EH (cell line): Measurements from ENCODE around the gene GTF2H1.

Experiments used
- DNase-seq: peaks from one replicate; pipeline ENCODE4 v3.0.0-alpha.2; 2015; ENCODE audit warnings: low read depth

GTF2H1 gene

DNA sequence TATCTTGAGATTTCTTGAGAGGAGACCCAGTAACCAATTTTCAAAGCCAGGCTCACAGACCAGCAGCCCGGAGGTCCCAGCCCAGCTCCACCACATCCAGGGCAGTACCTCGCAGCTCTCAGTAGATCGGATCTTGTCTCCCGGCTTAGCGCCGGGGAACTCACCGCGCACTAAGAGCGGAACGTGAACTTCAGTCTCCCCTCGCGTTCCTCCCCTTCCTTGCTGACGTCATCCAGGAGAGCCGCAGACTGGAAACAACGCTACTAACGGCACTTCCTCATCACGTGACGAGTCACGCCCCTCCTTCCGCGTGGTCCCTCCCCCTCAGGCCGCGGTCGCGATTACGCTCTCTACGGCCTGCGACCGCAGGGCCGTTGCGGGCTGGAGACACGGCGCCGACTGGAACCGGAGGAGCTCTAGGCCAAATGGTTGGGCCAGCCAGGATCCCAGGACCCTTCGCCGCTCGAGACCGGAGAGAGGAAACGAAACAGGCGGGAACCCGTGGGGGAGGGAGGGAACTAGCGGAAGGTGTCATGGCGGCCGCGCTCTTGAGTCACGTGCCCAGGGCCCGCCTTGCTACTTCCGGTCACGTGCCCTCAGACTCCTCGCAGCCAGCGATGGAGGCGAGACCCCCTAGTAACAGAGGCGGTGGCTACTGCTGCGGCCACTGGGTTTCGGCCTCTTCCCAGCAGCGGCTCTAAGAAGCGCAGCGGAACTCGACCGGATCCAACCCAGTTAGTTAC, at the start of gene GTF2H1, which contains the start of gene HPS5:
Gene GTF2H1 (plus strand): TSS at position 599 of the 743 bp plus-strand sequence. CDS start 10,508 bp downstream, outside the sequence.
Gene HPS5 (minus strand): TSS at position 172 of the 743 bp plus-strand sequence. CDS start 4,282 bp downstream, outside the sequence.
- DNase-seq: peak; percentile 99

DNA sequence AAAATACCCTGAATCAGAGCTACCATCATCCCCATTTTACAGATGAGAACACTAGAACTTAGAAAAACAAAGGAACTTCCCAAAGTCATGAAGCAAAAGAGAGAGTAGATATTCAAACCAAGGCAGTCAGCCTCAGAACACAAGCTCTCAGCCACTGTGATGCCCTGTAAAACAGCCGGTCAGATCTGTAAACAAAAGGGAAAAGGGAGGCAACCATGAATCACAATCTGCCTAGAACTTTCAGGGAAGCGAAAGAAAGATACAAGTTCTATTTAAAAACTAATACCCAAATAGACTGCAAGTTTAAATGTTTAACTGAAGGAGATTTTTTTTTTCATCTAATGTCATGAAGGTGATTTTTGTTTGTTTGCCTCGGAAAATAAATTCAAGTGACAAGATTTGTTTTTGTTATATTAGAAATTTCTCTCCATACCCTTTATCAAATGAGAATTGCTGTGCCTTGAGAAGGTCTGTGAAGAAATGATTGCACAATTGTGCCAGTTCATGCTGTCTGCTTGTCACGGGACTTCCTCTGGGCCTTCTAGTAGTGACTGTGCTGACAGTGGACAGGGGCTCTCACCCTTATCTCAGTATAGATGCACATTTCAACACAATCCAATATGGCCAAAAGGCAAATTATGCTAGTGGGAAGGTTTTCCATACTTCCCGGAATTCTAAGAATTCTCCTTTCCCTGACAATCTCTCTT, 44.6 kb upstream of the GTF2H1 start:
- DNase-seq: no peak

DNA sequence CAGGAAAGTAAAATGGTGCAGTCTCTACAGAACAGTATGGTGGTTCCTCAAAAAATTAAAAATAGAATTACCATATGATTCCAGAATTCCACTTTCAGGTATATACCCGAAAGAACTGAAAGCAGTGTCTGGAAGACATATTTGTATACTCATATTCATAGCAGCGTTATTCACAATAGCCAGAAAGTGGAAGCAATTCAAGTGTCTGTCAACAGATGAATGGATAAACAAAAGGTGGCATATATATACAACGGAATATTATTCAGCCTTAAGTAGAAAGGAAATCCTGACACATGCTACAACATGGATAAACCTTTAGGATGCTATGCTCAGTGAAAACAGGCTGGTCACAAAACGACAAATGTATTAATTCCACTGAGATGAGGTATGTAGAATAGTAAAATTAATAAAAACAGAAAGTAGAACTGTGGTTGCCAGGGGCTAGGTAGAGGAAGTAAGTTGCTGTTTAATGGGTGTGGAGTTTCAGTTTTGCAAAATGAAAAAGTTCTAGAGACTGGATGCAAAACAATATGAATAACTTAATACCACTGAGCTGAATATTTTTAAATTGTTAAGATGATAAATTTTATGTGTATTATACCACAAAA, 41.8 kb upstream of the GTF2H1 start:
- no peak for DNase-seq

- no peak for DNase-seq
Observed at GRCh38 chr11:18282626-18283025, 39.7 kb upstream of the GTF2H1 start.

DNA sequence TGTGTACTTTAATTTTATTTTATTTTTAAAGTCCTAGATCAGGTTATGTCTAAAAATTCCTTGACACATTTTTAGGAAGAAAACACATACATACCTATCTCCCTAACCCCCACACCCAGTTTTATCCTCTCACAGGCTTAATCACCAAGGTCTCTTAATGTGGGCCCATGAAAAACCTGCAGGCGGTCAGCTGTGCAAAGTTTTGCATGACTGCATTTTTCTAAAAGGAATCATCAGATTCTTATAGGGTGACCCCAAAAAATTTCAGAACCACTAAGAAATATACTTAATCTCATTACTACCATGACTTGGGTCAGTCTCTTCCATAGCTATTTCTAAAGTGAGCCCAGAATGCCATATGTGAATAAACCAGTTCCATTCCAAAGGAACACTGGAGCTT, 36.5 kb upstream of the GTF2H1 start:
- DNase-seq: peak; percentile 41

- no peak for DNase-seq
Observed at GRCh38 chr11:18288911-18289310, 33.5 kb upstream of the GTF2H1 start.

DNA sequence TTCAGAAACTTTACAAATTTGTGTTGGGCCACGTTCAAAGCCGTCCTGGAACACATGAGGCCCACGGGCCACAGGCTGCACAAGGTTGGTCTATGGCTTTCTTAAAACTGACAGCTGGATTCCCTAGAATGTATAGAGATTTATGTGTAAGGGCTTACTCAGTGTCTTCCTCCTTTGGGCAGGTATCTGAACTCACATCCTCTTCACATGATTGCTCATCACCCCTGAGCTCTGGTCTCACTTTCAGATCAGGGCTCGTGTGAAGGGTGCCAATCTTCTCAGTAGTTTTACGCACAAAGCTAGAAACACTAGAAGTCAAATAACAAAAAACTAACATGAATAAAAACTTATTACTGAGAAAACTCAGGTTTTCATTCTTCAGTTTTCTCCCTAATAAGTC, 27.5 kb upstream of the GTF2H1 start:
- DNase-seq: no peak

- no peak for DNase-seq
Observed at GRCh38 chr11:18295316-18295715, 27.1 kb upstream of the GTF2H1 start.

DNA sequence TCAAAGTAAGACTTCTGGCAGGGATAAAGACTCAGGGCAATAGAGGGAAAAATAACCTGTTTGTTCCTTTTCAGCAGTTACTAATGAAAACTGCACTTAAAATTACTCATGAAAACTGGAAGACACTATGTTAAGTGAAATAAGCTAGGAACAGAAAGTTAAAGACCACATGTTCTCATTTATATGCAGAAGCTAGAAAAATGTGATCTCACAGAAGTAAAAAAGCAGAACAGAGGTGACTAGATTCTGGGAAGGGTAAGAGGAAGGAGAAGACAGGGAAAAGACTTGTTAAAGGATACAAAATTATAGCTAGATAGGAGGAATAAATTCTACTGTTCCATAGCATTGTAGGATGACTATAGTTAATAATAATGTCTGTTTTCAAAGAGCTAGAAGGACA, 22.6 kb upstream of the GTF2H1 start:
- no peak for DNase-seq

DNA sequence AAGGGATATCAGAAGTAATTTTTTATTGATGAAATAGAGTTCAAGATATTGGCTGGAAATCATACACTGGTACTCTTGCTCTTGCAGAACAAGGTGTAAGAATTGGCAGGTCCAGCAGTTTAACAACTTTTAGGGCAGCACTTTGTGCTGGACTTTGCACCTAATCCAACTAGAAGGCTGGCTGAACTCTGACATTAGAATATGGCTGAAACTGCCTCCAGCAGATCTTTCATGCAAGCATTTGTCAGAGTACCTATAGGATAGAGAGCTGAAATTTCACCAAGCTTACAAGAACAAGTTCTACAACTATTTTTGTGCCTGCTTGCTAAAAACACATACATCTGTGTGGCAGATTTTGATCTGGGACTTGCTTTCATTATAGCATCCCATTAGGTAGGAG, 17.6 kb upstream of the GTF2H1 start:
- no peak for DNase-seq

DNA sequence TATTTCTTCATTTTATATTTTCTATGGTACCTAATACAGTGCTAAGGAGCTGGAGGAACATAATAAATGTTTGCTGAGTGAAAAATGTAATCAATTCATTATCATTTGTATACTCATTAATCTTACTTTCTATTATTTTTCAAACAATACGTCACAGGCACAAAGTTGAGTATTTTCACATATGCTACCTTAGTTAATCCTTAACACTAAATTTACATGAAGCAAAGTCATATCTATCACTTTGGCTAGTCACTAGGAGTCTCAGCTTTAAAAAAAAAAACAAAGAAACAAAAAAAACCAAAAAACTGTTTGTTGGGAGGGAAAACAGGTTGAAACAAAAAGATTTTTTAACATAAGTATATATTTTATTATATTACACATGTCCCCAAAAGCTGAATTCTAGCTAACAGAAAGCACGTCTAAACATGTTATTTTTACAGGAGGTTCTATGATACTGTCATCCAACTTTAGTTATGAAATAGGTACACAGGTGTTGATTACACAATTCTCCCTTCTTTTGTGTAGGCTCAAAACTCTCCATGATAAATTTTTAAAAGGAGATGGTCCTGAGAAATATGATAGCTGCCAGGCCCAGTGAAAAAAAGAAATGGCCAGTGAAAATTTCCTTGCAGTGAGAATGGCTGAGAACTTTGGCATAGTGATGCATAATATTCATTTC, 14.8 kb upstream of the GTF2H1 start:
- DNase-seq: no peak

DNA sequence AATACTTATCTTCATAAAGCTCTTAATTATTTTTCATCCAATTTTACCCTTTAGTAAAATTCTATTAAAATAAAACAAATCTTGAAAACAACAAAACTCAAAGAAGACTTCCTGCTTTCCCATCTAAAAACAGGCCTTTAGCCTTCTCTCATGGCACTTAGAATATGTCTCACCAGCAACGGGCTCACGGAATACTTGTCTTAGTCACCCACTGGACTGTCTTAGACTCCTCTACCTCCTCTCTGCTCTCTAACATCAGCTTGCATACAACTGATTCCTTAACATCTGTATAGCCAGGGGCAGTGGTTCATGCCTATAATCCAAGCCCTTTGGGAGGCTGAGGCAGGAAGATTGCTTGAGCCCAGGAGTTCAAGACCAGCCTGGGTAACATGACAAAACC, 14.1 kb upstream of the GTF2H1 start:
- DNase-seq: no peak

- DNase-seq: no peak
Observed at GRCh38 chr11:18309691-18310090, 12.7 kb upstream of the GTF2H1 start.

GRCh38 chr11:18310800-18311340, 11.5 kb upstream of the GTF2H1 start:
- peak; percentile 16 for DNase-seq

DNA sequence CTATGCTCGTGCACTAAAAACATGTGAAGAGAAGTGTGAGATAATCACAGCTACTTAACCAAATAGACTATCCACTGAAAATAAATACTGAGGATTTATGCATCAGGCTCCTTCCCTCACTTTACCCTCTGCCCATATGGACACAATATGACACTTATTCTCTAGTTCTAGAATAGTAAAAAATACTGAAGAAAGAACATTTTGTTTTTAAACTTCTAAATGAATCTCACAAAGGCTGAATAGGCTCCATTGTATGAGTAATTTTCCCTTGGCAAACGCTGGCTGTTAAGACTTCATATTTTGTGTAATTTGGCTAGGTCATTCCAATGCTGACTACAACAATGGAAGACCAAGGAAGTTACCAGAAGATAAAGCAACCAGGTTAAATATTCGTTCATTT, 10.4 kb upstream of the GTF2H1 start:
- DNase-seq: peak; percentile 60

DNA sequence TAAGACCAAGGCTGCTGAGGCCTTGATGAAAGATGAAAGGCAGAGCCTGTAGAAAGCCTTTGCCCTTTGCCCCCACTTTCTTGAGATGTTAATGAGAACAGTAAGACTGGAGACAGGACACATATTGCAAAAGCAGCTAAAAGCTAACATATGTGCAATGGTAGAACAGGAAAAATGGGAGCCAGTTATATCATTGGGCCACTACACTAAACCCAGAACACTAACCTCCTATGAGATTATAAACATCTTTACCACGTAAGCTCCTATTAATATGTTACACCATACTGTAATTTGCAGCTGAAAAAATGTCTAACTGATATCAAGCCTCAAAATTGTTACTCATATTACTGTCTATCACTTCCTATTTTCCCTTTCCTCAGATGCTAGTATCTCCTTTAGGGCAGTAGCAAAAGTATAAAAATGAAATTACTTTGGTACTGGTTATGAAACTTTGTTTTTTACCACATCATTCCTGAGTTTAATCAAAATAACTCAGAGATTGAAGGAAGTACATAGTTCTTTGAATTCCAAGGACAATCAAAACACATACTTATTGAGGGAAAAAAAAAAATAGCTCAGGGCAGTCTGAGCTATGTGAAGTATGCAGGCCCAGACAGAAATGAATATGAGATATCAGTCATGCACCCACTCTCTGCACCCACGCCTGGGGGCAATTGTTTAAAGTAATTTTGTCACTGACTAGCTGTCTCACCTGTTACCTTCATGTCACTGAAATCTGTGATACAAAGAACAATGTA, 9.5 kb upstream of the GTF2H1 start:
- peak; percentile 90 for DNase-seq

- DNase-seq: peak; percentile 57
Observed at GRCh38 chr11:18313965-18314763, 8.2 kb upstream of the GTF2H1 start.

DNA sequence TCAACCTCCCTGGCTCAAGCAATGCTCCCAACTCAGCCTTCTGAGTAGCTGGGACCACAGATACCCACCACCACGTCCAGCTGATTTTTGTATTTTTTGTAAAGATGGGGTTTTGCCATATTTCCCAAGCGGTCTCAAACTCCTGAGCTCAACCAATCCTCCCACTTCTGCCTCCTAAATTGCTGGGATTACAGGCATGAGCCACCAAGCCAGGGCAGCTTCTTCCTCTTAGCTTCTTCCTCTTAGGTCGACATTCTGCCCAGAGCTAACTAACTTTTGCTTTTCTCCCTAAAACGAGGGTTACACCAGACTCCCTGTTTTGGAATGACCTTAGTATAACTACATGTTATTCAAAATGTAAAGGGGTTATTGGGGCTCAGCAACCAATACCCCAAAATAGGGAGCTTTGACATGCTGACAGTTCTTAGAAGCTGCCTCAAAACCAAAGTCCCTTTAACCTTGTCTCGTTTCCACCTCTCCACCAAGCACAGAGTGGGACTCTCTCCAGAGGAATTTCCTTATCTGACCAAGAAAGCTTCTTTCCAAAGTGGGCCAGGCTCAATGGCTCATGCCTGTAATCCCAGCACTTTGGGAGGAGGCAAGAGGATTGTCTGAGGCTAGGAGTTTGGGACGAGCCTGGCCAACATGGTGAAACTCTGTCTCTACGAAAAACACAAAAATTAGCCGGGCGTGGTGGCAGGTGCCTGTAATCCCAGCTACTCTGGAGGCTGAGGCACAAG, 7.4 kb upstream of the GTF2H1 start:
- DNase-seq: peak; percentile 10

DNA sequence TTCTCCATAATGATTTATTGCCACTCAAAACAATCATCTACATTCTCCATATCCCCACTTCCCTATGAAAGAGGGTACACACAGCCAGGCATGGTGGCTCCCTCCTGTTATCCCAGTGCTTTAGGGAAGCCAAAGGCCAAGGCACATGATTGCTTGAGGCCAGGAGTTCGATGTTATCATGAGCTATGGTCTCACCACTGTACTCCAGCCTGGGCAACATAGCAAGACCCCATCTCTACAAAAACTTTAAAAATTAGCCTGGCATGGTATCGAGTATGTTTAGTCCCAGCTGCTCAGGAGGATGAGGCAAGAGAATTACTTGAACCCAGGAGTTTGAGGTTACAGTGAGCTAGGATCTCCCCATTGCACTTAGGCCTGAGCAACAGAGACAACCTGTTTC, 6.5 kb upstream of the GTF2H1 start:
- DNase-seq: no peak

DNA sequence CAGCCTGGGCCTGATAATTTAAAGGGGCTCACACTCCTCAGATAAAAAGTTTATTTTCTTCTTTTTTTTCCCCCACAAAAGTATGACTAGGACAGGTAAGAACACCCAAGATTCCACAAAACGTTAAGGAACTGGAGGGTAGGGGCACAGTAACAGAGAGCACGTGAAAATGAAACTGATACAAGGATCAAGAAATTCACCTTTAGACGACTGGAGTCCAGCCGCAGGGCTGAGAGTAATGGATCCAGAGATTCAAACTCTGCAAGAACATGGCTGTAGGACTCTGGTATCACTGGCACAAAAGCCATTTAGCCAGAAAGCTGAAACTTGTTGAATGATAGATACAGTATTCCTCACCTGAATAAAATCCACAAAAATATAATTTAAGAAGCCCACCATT, 4.8 kb upstream of the GTF2H1 start:
- DNase-seq: no peak
